Lung (tissue), 12 donors: ENCODE results near the gene SCGB1C2. TPM values are rescaled to one million over a fixed set of nuclear protein-coding genes. Genes with fewer than 3 reads are reported as not detected.
"Not testable (repeated sequence)": the region's sequence is repeated elsewhere in the genome, so short reads cannot be mapped to it uniquely, and the experiment has no call there.

Source experiments
- ATAC-seq: fragments of 200-7000 bp; cut with Tn5 transposase; one replicate; pipeline ENCODE4 v1.9.1; 2020; ENCODE audit warnings: moderate number of reproducible peaks; ENCODE audit not compliant: insufficient read depth, low FRiP score
- DNase-seq, 3 donors: peaks; one replicate each; pipeline ENCODE4 v3.0.0-alpha.2; 2013 to 2017
- H3K27ac ChIP-seq, 2 donors: one replicate each; pipeline ENCODE4 v1.5.1; 2013; ENCODE audit warnings: mild to moderate bottlenecking in 2 of 2, moderate library complexity in 2 of 2, control low read depth in 1 of 2, inconsistent platforms in 1 of 2, low read depth in 1 of 2, low read length in 1 of 2
- H3K27me3 ChIP-seq, 3 donors: one replicate each; pipeline ENCODE4 v1.5.1; 2013; ENCODE audit warnings: low read length in 2 of 3; ENCODE audit not compliant: control insufficient read depth in 3 of 3, insufficient read depth in 3 of 3
- H3K36me3 ChIP-seq, 4 donors: one replicate each; pipeline ENCODE4 v1.5.1; 2013; ENCODE audit warnings: low read length in 4 of 4, mild to moderate bottlenecking in 1 of 4, moderate library complexity in 1 of 4; ENCODE audit not compliant: control insufficient read depth in 4 of 4, insufficient read depth in 4 of 4
- H3K4me1 ChIP-seq, 5 donors: one replicate each; pipeline ENCODE4 v1.5.1; 2013; ENCODE audit warnings: low read length in 5 of 5, mild to moderate bottlenecking in 2 of 5, moderate library complexity in 1 of 5; ENCODE audit not compliant: control insufficient read depth in 5 of 5, insufficient read depth in 5 of 5
- H3K4me3 ChIP-seq: one replicate; pipeline ENCODE4 v1.5.1; 2013; ENCODE audit warnings: mild to moderate bottlenecking, control low read depth, moderate library complexity
- H3K9ac ChIP-seq, 2 donors: one replicate each; pipeline ENCODE4 v1.5.1; 2013; ENCODE audit warnings: low read length in 2 of 2, control low read depth in 1 of 2; ENCODE audit not compliant: insufficient read depth in 1 of 2
- H3K9me3 ChIP-seq, 4 donors: one replicate each; pipeline ENCODE4 v1.5.1; 2013; ENCODE audit warnings: low read length in 3 of 4, mild to moderate bottlenecking in 1 of 4, moderate library complexity in 1 of 4; ENCODE audit not compliant: control insufficient read depth in 4 of 4, insufficient read depth in 3 of 4
- WGBS, 2 donors: extraction: QIAGEN DNeasy Blood & Tissue Kit; methylation state at CpG; one replicate each; pipeline ENCODE4 v1.1.7; 2013; 5-methylcytosine and 5-hydroxymethylcytosine counted together
- polyA plus RNA-seq, 2 donors: library from polyadenylated mRNA; stranded (reverse); fragments of 200-250 nt; gene quantifications; one replicate each; pipeline ENCODE4 v1.2.1, GENCODE V29; 2013
- total RNA-seq, 2 donors: library from RNA; depleted of rRNA in 1 of 2; stranded (reverse); fragments of >200 nt in 1 of 2; gene quantifications; one replicate each; pipeline ENCODE4 v1.2.1, GENCODE V29; 2014 to 2021
- TF ChIP-seq, protein P1 (sequence below): IDR thresholded peaks from 2 replicates; pipeline ENCODE4 v1.5.1; 2012; ENCODE audit warnings: mild to moderate bottlenecking; ENCODE audit errors: control extremely low read depth, extremely low read depth
- donor health status: control.
- donor health status: control.
- donor health status: Bipolar disorder and iron deficiency.
- donor health status: healthy.
- donor health status: DM: yes; HTN: yes; CAD: no.

The SCGB1C2 gene
- total and polyA plus RNA-seq, 4 donors: not detected

DNA sequence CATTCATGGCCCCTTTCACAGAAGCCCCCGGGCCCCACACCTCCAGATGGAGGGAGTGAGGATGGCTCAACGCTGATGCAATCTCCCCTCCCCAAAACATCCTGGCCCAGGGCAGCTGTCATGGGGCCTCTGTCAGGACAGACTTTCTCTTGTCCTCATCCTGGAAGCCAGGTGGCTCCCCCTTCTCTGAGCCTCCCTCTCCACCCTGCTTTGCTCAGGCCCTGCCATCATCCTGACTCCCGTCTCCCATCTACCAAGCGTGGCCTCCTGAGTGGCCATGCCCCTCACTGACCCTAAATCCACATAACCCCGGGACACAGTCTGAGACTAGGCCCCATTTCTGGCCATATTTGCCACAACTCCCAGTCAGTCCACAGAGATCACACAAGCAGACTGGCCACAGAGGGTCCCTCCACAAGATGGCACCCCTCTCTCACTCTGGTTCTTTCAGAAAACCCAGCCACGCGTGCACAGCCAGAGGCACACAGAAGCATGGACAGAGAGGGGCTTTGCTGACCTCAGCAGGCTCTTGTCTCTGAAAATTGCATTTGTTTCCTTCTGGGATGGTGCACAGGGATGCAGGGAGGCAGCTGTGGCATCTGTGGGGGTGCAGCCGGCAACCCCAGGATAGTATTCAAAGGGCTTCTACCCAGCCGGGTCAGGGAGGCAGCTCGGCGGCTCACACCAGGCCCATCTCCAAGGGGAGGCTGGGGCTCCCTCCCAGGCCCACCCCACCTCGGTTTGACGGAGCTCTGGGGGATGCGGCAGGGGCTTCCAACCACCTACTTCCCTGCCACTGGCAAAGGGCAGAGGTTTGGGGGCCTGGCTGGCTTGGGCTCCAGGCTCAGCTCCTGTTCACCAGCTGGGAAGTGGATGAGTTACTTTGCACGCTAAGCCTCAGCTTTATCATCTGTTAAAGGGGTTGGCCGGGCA, 27.2 kb downstream of the SCGB1C2 start:
- TF ChIP-seq, protein P1, sequence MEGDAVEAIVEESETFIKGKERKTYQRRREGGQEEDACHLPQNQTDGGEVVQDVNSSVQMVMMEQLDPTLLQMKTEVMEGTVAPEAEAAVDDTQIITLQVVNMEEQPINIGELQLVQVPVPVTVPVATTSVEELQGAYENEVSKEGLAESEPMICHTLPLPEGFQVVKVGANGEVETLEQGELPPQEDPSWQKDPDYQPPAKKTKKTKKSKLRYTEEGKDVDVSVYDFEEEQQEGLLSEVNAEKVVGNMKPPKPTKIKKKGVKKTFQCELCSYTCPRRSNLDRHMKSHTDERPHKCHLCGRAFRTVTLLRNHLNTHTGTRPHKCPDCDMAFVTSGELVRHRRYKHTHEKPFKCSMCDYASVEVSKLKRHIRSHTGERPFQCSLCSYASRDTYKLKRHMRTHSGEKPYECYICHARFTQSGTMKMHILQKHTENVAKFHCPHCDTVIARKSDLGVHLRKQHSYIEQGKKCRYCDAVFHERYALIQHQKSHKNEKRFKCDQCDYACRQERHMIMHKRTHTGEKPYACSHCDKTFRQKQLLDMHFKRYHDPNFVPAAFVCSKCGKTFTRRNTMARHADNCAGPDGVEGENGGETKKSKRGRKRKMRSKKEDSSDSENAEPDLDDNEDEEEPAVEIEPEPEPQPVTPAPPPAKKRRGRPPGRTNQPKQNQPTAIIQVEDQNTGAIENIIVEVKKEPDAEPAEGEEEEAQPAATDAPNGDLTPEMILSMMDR: peak; percentile 12
- 74 to 77% methylated on average over 16 of the region's 16 CpGs for WGBS, 2 donors
- Histone ChIP-seq H3K4me1 (no peaks in the 10 kb centered on the region), H3K27ac (no peak overlapping the region), H3K4me3 (no peak overlapping the region), H3K27me3 (no peaks in the 10 kb centered on the region), H3K9me3 (no peaks in the 10 kb centered on the region), H3K36me3 (no peaks in the 10 kb centered on the region), H3K9ac (no peak overlapping the region)
- ATAC-seq (peak; percentile 15), DNase-seq (peak; percentile 69 to 76 (median 70))

DNA sequence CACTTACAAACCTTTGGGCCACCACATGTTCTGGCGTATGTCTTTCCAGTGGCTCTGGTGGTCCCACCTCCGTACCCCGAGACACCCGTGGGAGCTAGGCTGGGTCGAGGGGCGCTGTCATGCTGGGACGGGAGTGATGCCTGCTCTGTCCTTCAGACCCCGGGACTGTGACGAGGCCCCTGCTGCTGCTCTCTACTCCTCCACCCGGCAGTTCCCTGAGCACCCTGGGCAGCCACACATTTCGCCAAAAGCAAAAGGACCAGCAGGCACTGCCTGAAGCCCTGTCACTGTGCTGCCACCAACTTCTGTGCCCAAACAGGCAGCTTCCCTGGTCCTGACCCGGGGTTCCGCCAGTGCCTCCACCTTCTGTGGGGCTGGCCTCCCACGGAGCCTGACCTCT, 28.6 kb downstream of the SCGB1C2 start:
- H3K36me3 ChIP-seq: no peaks in the 10 kb centered on the region
- TF ChIP-seq, protein P1: no peak
- H3K9ac ChIP-seq: no peak overlapping the region
- DNase-seq (no peak), ATAC-seq (no peak)
- no peaks in the 10 kb centered on the region for H3K4me1 ChIP-seq
- H3K27ac ChIP-seq: no peak overlapping the region
- no peaks in the 10 kb centered on the region for H3K9me3 ChIP-seq
- 93 to 95% methylated on average over 14 of the region's 14 CpGs for WGBS, 2 donors
- H3K4me3 ChIP-seq: no peak overlapping the region
- H3K27me3 ChIP-seq: no peaks in the 10 kb centered on the region

DNA sequence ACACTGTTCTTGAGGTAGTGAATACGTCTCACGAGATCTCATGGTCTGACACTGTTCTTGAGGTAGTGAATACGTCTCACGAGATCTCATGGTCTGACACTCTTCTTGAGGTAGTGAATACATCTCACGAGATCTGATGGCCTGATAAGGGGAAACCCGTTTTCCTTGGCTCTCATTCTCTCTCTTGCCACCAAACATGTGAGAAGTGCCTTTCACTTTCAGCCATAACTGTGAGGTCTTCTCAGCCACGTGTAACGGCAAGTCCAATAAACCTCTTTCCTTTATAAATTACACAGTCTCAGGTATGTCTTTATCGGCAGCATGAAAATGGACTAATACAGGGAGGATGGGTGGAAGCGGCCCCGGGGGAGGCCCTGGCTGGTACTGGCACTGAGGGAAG, 31.2 kb downstream of the SCGB1C2 start:
- H3K4me1 ChIP-seq, H3K36me3 ChIP-seq, H3K27me3 ChIP-seq, DNase-seq, ATAC-seq, H3K27ac ChIP-seq, H3K9me3 ChIP-seq, H3K9ac ChIP-seq, H3K4me3 ChIP-seq: not testable (repeated sequence)
- 69 to 83% methylated on average over 9 of the region's 11 CpGs for WGBS, 2 donors

DNA sequence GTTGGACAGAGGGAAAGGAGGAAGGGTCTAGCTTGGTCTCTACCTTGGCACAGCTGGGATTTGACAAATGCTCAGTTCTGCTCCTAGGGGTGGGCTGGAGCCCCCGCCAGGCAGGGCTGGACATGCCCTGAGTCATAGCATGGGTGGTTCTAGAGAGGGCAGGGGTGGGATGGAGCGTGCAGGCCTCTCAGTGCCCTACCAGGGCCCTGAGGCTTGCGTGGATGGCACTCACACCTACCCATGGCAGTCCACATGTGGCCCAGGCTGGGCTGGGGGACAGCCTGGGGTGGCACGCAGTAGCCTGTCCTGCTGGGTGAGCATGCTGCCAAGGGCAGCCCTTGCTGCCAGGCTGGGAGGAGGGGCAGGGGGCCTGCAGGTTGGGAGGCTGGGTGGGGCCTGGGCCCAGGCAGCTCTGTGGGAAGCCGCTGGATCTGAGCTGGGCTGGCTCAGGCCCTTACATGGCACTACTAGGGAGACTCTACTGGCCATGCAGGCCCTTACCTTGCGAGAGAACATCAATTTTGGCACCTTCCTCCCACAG, 32.8 kb downstream of the SCGB1C2 start:
- Histone ChIP-seq H3K27me3 (no peaks in the 10 kb centered on the region), H3K4me3 (no peak overlapping the region), H3K9ac (no peak overlapping the region), H3K27ac (no peak overlapping the region), H3K4me1 (no peaks in the 10 kb centered on the region), H3K36me3 (no peaks in the 10 kb centered on the region), H3K9me3 (no peaks in the 10 kb centered on the region)
- DNase-seq (no peak), ATAC-seq (no peak)
- WGBS, 2 donors: 90 to 99% methylated on average over 6 of the region's 6 CpGs
- TF ChIP-seq, protein P1: no peak
